T-cell (primary cell): ENCODE results near the gene NANOS3. TPM values are rescaled to one million over a fixed set of nuclear protein-coding genes. Genes with fewer than 3 reads are reported as not detected.

Experiments
- total RNA-seq, 35 experiments: library from RNA in 6 of 35; stranded (reverse) in 6 of 35; fragments of 120-200 nt in 1 of 35; gene quantifications; one replicate each; pipeline versions ENCODE4 v1.2.1 to v1.2.4 and lab custom pipeline; 2013 to 2026

NANOS3 gene
- total RNA-seq, 5 donors from 2014 or later (not counting 1 experiment from before 2014, with no cell fraction given): 0.85 to 2.3 (median 1.5) TPM; not detected in 1

Other genes with a start within 250 kb of the NANOS3 start
- gene MRI1, start 112.6 kb upstream of the NANOS3 start, total RNA-seq: 100 to 1,000 TPM in 2 of 5 donors, 10 to 100 TPM in 3; 37.6 to 107 (median 94.3) TPM
- 10 to 100 TPM; 69.7 to 82.1 (median 76.8) TPM for gene C19orf53, start 102.7 kb upstream of the NANOS3 start, total RNA-seq
- 1 to 10 TPM; 5.4 to 9.8 (median 9.0) TPM for gene ZSWIM4, start 81.7 kb upstream of the NANOS3 start, total RNA-seq
- 1 to 10 TPM; 1.3 to 3.6 (median 1.7) TPM for gene BRME1, start 29.0 kb downstream of the NANOS3 start, total RNA-seq
- 10 to 100 TPM; 25.9 to 41.3 (median 37.4) TPM for gene CC2D1A, start 29.1 kb downstream of the NANOS3 start, total RNA-seq
- under 1 TPM in 1 of 5 donors, not detected in 4; 0.09 TPM for gene PODNL1, start 61.3 kb downstream of the NANOS3 start, total RNA-seq
- gene DCAF15, start 75.4 kb downstream of the NANOS3 start, total RNA-seq: 100 to 1,000 TPM in 3 of 5 donors, 10 to 100 TPM in 2; 67.3 to 118 (median 110) TPM
- 10 to 100 TPM; 18.4 to 27.1 (median 23.1) TPM for gene RFX1, start 129.2 kb downstream of the NANOS3 start, total RNA-seq
- gene RLN3, start 151.0 kb downstream of the NANOS3 start, total RNA-seq: not detected
- gene IL27RA, start 154.6 kb downstream of the NANOS3 start, total RNA-seq: 10 to 100 TPM; 44.2 to 82.4 (median 66.5) TPM
- gene PALM3, start 184.9 kb downstream of the NANOS3 start, total RNA-seq: under 1 TPM in 2 of 5 donors, not detected in 3; 0.16 to 0.39 TPM
- gene MISP3, start 195.7 kb downstream of the NANOS3 start, total RNA-seq: 1 to 10 TPM in 3 of 5 donors, under 1 TPM in 2; 0.28 to 2.0 (median 1.1) TPM
- under 1 TPM in 3 of 5 donors, not detected in 2; 0.53 to 0.98 (median 0.58) TPM for gene C19orf67, start 208.6 kb downstream of the NANOS3 start, total RNA-seq
- 10 to 100 TPM; 38.9 to 75.0 (median 59.2) TPM for gene SAMD1, start 213.6 kb downstream of the NANOS3 start, total RNA-seq
- gene PRKACA, start 240.6 kb downstream of the NANOS3 start, total RNA-seq: 10 to 100 TPM; 43.0 to 53.5 (median 48.9) TPM